ENCODE data around the gene C1QC.
"Not testable (repeated sequence)": the region's sequence is repeated elsewhere in the genome, so short reads cannot be mapped to it uniquely, and the experiment has no call there.

Gene C1QC

GRCh38 chr1:22646384-22646783, 3.0 kb downstream of the C1QC start:
- FAIRE-seq (no peak), DNase-seq (ENCODE audit: low spot score) (no peak)

GRCh38 chr1:22650089-22650693, 6.8 kb downstream of the C1QC start:
- no peak for DNase-seq (ENCODE audit: low spot score)
- peak; percentile 90 for FAIRE-seq

GRCh38 chr1:22651941-22652856, 8.8 kb downstream of the C1QC start:
- DNase-seq (ENCODE audit: low spot score) (no peak), FAIRE-seq (no peak)

- FAIRE-seq (no peak), DNase-seq (ENCODE audit: low spot score) (no peak)
These were observed 9.5 kb downstream of the C1QC start, which contains the start of gene C1QB for GRCh38 chr1:22652881-22653316. C1QB (plus strand) TSS chr1:22653236; CDS start chr1:22659463, 6,227 bp downstream.

- FAIRE-seq (no peak), DNase-seq (ENCODE audit: low spot score) (no peak)
These were observed 11.3 kb downstream of the C1QC start for GRCh38 chr1:22654692-22655091.

GRCh38 chr1:22658385-22659163, 15.1 kb downstream of the C1QC start:
- FAIRE-seq, result peak; percentile 79
- DNase-seq (ENCODE audit: low spot score), result no peak

GRCh38 chr1:22660716-22661241, 17.3 kb downstream of the C1QC start:
- FAIRE-seq (no peak), DNase-seq (ENCODE audit: low spot score) (no peak)

GRCh38 chr1:22661880-22662279, 18.4 kb downstream of the C1QC start:
- FAIRE-seq, result no peak

GRCh38 chr1:22662318-22662717, 18.9 kb downstream of the C1QC start:
- no peak for DNase-seq (ENCODE audit: low spot score)
- peak; percentile 20 for FAIRE-seq

More at GRCh38 chr1:22661880-22662279, 18.4 kb downstream of the C1QC start:
- DNase-seq (ENCODE audit: low spot score), result no peak

GRCh38 chr1:22662986-22663408, 19.6 kb downstream of the C1QC start:
- no peak for FAIRE-seq
- DNase-seq (ENCODE audit: low spot score), result no peak

GRCh38 chr1:22665752-22666151, 22.3 kb downstream of the C1QC start:
- FAIRE-seq (no peak), DNase-seq (ENCODE audit: low spot score) (peak; percentile 68)

- DNase-seq (ENCODE audit: low spot score) (no peak), FAIRE-seq (no peak)
These were observed 23.0 kb downstream of the C1QC start for GRCh38 chr1:22666412-22666811.

- not testable (repeated sequence) for DNase-seq (ENCODE audit: low spot score); FAIRE-seq
These were observed 25.4 kb downstream of the C1QC start for GRCh38 chr1:22668840-22669239.

- no peak for DNase-seq (ENCODE audit: low spot score)
- FAIRE-seq, result no peak
These were observed 27.0 kb downstream of the C1QC start for GRCh38 chr1:22670352-22670975.

- FAIRE-seq (no peak), DNase-seq (ENCODE audit: low spot score) (no peak)
These were observed 28.6 kb downstream of the C1QC start for GRCh38 chr1:22671999-22672398.

- FAIRE-seq, result no peak
- DNase-seq (ENCODE audit: low spot score), result peak; percentile 57
These were observed 30.3 kb downstream of the C1QC start for GRCh38 chr1:22673486-22674409.

- DNase-seq (ENCODE audit: low spot score) (no peak), FAIRE-seq (no peak)
These were observed 30.9 kb downstream of the C1QC start for GRCh38 chr1:22674410-22674749.

GRCh38 chr1:22676151-22676550, 32.7 kb downstream of the C1QC start:
- not testable (repeated sequence) for DNase-seq (ENCODE audit: low spot score); FAIRE-seq

- FAIRE-seq (no peak), DNase-seq (ENCODE audit: low spot score) (no peak)
These were observed 33.6 kb downstream of the C1QC start for GRCh38 chr1:22676916-22677583.
